ENCODE measurements around the gene DYNC1I1.

GRCh38 chr7:96121752-96122151, 349.4 kb downstream of the DYNC1I1 start:
- TF ChIP-seq SUZ12 (IDR thresholded peaks at IDR 0.05; ENCODE audit: extremely low read depth, insufficient read depth, insufficient read length), result no peak
- no peak for TF ChIP-seq ZNF274 (IDR thresholded peaks at IDR 0.05; ENCODE audit: low read depth, low read length)
- no peak for TF ChIP-seq YY1 (IDR thresholded peaks at IDR 0.05; ENCODE audit: insufficient read depth, insufficient read length)
